ENCODE measurements around the gene COG7.

Gene COG7

GRCh38 chr16:23348579-23349469 is 104.2 kb downstream of the COG7 start:
- H3K4me3 Mint-ChIP-seq = no peak overlapping the region
- no peak for DNase-seq
- no peaks in the 10 kb centered on the region for H3K4me1 Mint-ChIP-seq
- ATAC-seq = no peak
- H3K9me3 Mint-ChIP-seq = peaks cover 0 to 9% of the 10 kb centered on the region in 2 donors
- no peak overlapping the region for H3K27ac Mint-ChIP-seq
- H3K27me3 Mint-ChIP-seq = peaks cover 6% of the 10 kb centered on the region

DNA sequence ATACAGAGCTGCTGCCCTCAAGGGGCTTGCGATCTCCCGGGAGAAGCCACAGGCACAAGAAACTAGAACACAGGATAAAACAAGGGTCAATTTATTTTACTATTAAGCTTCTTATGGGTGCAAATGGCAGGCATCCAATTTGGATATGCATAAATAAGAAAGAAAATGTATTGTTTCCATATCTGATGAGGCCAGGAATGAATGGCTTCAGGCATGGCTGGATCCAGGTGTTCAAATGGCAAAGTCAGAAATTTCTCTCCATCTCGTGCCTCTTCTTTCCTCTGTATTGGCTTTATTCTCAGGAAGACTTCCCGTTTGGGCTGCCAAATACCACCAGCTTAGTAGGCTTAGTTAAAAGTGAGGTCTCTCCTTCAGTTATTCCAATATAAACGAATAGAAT is 107.8 kb downstream of the COG7 start:
- no peak overlapping the region for H3K27ac Mint-ChIP-seq
- no peak overlapping the region for H3K4me3 Mint-ChIP-seq
- no peaks in the 10 kb centered on the region for H3K9me3 Mint-ChIP-seq
- DNase-seq = no peak
- no peaks in the 10 kb centered on the region for H3K4me1 Mint-ChIP-seq
- peaks cover 16% of the 10 kb centered on the region for H3K27me3 Mint-ChIP-seq
- ATAC-seq = no peak

- H3K4me1 Mint-ChIP-seq = no peaks in the 10 kb centered on the region
- peaks cover 12% of the 10 kb centered on the region for H3K27me3 Mint-ChIP-seq
- no peak for ATAC-seq
- DNase-seq = no peak
- H3K27ac Mint-ChIP-seq = no peak overlapping the region
- H3K4me3 Mint-ChIP-seq = no peak overlapping the region
- H3K9me3 Mint-ChIP-seq = no peaks in the 10 kb centered on the region
Observed at GRCh38 chr16:23343643-23344612, 109.1 kb downstream of the COG7 start.

DNA sequence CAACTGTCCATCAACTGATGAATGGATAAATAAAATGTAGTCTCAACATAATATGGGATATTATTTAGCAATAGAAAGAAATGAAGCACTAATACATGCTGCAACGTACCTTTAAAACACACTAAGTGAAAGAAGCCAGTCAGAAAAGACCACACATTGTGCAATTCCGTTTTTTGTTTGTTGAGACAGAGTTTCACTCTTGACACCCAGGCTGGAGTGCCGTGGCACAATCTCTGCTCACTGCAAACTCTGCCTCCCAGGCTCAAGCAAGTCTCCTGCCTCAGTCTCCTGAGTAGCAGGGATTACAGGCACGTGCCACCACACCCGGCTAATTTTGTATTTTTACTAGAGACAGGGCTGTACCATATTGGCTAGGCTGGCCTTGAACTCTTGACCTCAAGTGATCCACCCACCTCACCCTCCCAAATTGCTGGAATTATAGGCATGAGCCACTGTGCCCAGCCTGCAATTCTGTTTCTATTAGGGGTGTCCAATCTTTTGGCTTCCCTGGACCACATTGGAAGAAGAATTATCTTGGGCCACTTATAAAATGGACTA is 110.8 kb downstream of the COG7 start:
- Mint-ChIP-seq H3K27me3 (peaks cover 12% of the 10 kb centered on the region), H3K4me3 (no peak overlapping the region), H3K9me3 (no peaks in the 10 kb centered on the region)

GRCh38 chr16:23339787-23340186 is 113.2 kb downstream of the COG7 start:
- Mint-ChIP-seq H3K4me1 (peaks cover 5% of the 10 kb centered on the region), H3K27ac (no peak overlapping the region), H3K4me3 (no peak overlapping the region), H3K27me3 (peaks cover 12% of the 10 kb centered on the region), H3K9me3 (no peaks in the 10 kb centered on the region)
- no peak for ATAC-seq
- no peak for DNase-seq

More for the DNA sequence above, 110.8 kb downstream of the COG7 start:
- ATAC-seq = no peak
- DNase-seq = no peak
- Mint-ChIP-seq H3K27ac (no peak overlapping the region), H3K4me1 (no peaks in the 10 kb centered on the region)

Measured in stimulated activated naive CD8-positive, alpha-beta T cell treated with anti-CD3 and anti-CD28 coated beads, Interleukin-15, amount 100 ng/mL, for 72 hours (primary cell).